Cortex of kidney (tissue), 1 donor: ENCODE results near the gene COL4A6.

Source experiments
- DNase-seq: peaks from one replicate; lab custom pipeline; 2025; lab: John Stamatoyannopoulos, UW

COL4A6 gene

GRCh38 chrX:108270739-108271396 is 167.4 kb downstream of the COL4A6 start:
- DNase-seq: no peak

GRCh38 chrX:108270280-108270679 is 167.9 kb downstream of the COL4A6 start:
- DNase-seq: no peak

GRCh38 chrX:108268434-108269080 is 169.7 kb downstream of the COL4A6 start:
- no peak for DNase-seq

- DNase-seq: no peak
These were observed 170.7 kb downstream of the COL4A6 start for GRCh38 chrX:108267557-108267956.

- no peak for DNase-seq
These were observed 173.8 kb downstream of the COL4A6 start for GRCh38 chrX:108264376-108264775.

- no peak for DNase-seq
These were observed 176.5 kb downstream of the COL4A6 start for GRCh38 chrX:108261549-108262203.

- DNase-seq: no peak
These were observed 180.7 kb downstream of the COL4A6 start for GRCh38 chrX:108257556-108257955.

- no peak for DNase-seq
These were observed 183.6 kb downstream of the COL4A6 start for GRCh38 chrX:108254636-108255035.

GRCh38 chrX:108250654-108251579 is 187.3 kb downstream of the COL4A6 start:
- no peak for DNase-seq

GRCh38 chrX:108246304-108246954 is 191.8 kb downstream of the COL4A6 start:
- DNase-seq: no peak

- DNase-seq: no peak
These were observed 192.8 kb downstream of the COL4A6 start for GRCh38 chrX:108245462-108245861.

- DNase-seq: no peak
These were observed 202.2 kb downstream of the COL4A6 start for GRCh38 chrX:108235986-108236385.

- no peak for DNase-seq
These were observed 207.6 kb downstream of the COL4A6 start for GRCh38 chrX:108230574-108230973.

GRCh38 chrX:108224727-108225621 is 213.2 kb downstream of the COL4A6 start:
- no peak for DNase-seq

- no peak for DNase-seq
These were observed 214.0 kb downstream of the COL4A6 start for GRCh38 chrX:108224218-108224617.

GRCh38 chrX:108223585-108223984 is 214.6 kb downstream of the COL4A6 start:
- DNase-seq: no peak

GRCh38 chrX:108221301-108221864 is 216.8 kb downstream of the COL4A6 start:
- DNase-seq: no peak

GRCh38 chrX:108219949-108220601 is 218.1 kb downstream of the COL4A6 start:
- DNase-seq: no peak

GRCh38 chrX:108217876-108218275 is 220.3 kb downstream of the COL4A6 start:
- DNase-seq: no peak
